Measurements from ENCODE around the gene SCNN1A. TPM values are rescaled to one million over a fixed set of nuclear protein-coding genes. Genes with fewer than 3 reads are reported as not detected.

Gene SCNN1A
- total and polyA plus RNA-seq, 2 of the 13 experiments (the other 11 are each of a cell fraction or from before 2014, with no cell fraction given): 1.5 to 14.6 TPM

- TF ChIP-seq ZNF550 (CRISPR knock-in tag; IDR thresholded peaks at IDR 0.05; ENCODE audit: borderline replicate concordance): no peak
- no peak for TF ChIP-seq ELF4 (CRISPR knock-in tag; IDR thresholded peaks at IDR 0.05; ENCODE audit: borderline replicate concordance)
- no peak for TF ChIP-seq RXRB (CRISPR knock-in tag; IDR thresholded peaks at IDR 0.05; ENCODE audit: borderline replicate concordance)
- no peak for TF ChIP-seq TAF15 (IDR thresholded peaks at IDR 0.05; ENCODE audit: low read depth, low read length, poor library complexity, severe bottlenecking)
- TF ChIP-seq, protein P1, sequence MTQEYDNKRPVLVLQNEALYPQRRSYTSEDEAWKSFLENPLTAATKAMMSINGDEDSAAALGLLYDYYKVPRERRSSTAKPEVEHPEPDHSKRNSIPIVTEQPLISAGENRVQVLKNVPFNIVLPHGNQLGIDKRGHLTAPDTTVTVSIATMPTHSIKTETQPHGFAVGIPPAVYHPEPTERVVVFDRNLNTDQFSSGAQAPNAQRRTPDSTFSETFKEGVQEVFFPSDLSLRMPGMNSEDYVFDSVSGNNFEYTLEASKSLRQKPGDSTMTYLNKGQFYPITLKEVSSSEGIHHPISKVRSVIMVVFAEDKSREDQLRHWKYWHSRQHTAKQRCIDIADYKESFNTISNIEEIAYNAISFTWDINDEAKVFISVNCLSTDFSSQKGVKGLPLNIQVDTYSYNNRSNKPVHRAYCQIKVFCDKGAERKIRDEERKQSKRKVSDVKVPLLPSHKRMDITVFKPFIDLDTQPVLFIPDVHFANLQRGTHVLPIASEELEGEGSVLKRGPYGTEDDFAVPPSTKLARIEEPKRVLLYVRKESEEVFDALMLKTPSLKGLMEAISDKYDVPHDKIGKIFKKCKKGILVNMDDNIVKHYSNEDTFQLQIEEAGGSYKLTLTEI (CRISPR knock-in tag; conservative IDR thresholded peaks at IDR 0.05): no peak
- no peak for TF ChIP-seq ZNF883 (CRISPR knock-in tag; IDR thresholded peaks at IDR 0.05; ENCODE audit: not compliant biosample characterization)
- TF ChIP-seq RNF219 (CRISPR knock-in tag; IDR thresholded peaks at IDR 0.05): no peak
- peak; percentile 85 for TF ChIP-seq RBM22 (optimal IDR thresholded peaks at IDR 0.05; ENCODE audit: low read length)
- TF ChIP-seq ZC3H13 (CRISPR knock-in tag; IDR thresholded peaks at IDR 0.05): peak; percentile 62; the same call in 1 of the 2 replicates
- TF ChIP-seq ZNF720 (CRISPR knock-in tag; IDR thresholded peaks at IDR 0.05): no peak
- no peak for TF ChIP-seq ZNF512B (CRISPR knock-in tag; IDR thresholded peaks at IDR 0.05; ENCODE audit: borderline replicate concordance)
- TF ChIP-seq ZNF296 (CRISPR knock-in tag; conservative IDR thresholded peaks at IDR 0.05): no peak
- peak in 1 of 2 experiments; percentile 52; a peak in 1 of 4 replicates for TF ChIP-seq POLR2A (IDR thresholded peaks at IDR 0.05; ENCODE audit: insufficient read depth in 1 of 2, low read depth in 2 of 2, low read length in 2 of 2)
- no peak for TF ChIP-seq ZNF547 (CRISPR knock-in tag; IDR thresholded peaks at IDR 0.05)
- TF ChIP-seq, protein P2, sequence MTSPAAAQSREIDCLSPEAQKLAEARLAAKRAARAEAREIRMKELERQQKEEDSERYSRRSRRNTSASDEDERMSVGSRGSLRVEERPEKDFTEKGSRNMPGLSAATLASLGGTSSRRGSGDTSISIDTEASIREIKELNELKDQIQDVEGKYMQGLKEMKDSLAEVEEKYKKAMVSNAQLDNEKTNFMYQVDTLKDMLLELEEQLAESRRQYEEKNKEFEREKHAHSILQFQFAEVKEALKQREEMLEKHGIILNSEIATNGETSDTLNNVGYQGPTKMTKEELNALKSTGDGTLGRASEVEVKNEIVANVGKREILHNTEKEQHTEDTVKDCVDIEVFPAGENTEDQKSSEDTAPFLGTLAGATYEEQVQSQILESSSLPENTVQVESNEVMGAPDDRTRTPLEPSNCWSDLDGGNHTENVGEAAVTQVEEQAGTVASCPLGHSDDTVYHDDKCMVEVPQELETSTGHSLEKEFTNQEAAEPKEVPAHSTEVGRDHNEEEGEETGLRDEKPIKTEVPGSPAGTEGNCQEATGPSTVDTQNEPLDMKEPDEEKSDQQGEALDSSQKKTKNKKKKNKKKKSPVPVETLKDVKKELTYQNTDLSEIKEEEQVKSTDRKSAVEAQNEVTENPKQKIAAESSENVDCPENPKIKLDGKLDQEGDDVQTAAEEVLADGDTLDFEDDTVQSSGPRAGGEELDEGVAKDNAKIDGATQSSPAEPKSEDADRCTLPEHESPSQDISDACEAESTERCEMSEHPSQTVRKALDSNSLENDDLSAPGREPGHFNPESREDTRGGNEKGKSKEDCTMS (CRISPR knock-in tag; conservative IDR thresholded peaks at IDR 0.05): no peak
- peak; percentile 16; the same call in 1 of the 2 replicates for TF ChIP-seq FOSL2 (CRISPR knock-in tag; IDR thresholded peaks at IDR 0.05)
- TF ChIP-seq, protein P3, sequence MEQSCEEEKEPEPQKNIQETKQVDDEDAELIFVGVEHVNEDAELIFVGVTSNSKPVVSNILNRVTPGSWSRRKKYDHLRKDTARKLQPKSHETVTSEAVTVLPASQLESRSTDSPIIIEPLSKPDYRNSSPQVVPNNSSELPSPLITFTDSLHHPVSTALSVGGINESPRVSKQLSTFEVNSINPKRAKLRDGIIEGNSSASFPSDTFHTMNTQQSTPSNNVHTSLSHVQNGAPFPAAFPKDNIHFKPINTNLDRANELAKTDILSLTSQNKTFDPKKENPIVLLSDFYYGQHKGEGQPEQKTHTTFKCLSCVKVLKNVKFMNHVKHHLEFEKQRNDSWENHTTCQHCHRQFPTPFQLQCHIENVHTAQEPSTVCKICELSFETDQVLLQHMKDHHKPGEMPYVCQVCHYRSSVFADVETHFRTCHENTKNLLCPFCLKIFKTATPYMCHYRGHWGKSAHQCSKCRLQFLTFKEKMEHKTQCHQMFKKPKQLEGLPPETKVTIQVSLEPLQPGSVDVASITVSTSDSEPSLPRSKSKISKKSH (CRISPR knock-in tag; IDR thresholded peaks at IDR 0.05; ENCODE audit: borderline replicate concordance): no peak
Observed at GRCh38 chr12:6326316-6327228, 48.8 kb downstream of the SCNN1A start (continued).

Measured in HepG2 (cell line).